Fibroblast of lung (primary cell): ENCODE measurements around the gene ANO6. TPM values are rescaled to one million over a fixed set of nuclear protein-coding genes. Genes with fewer than 3 reads are reported as not detected.

Experiments
- DNase-seq, 2 donors: peaks; one replicate each; pipeline versions ENCODE4 v3.0.0 to v3.0.0-alpha.2; 2010; ENCODE audit warnings: low read depth in 2 of 2
- H2AFZ ChIP-seq: 2 replicates; pipeline ENCODE4 v1.5.1; 2012; ENCODE audit warnings: low read length, control low read depth, inconsistent platforms
- H3K27ac ChIP-seq: 2 replicates; pipeline ENCODE4 v1.5.1; 2011; ENCODE audit warnings: low read length, control low read depth; ENCODE audit not compliant: insufficient read depth
- H3K27me3 ChIP-seq: 2 replicates; pipeline ENCODE4 v1.5.1; 2011; ENCODE audit warnings: mild to moderate bottlenecking, low read length; ENCODE audit not compliant: control insufficient read depth, insufficient read depth
- H3K36me3 ChIP-seq: 2 replicates; pipeline ENCODE4 v1.5.1; 2011; ENCODE audit warnings: low read length; ENCODE audit not compliant: control insufficient read depth, insufficient read depth
- H3K4me1 ChIP-seq: 2 replicates; pipeline ENCODE4 v1.5.1; 2011; ENCODE audit warnings: low read length; ENCODE audit not compliant: control insufficient read depth, insufficient read depth; ENCODE audit errors: extremely low read depth
- H3K4me2 ChIP-seq: 2 replicates; pipeline ENCODE4 v1.5.1; 2011; ENCODE audit warnings: low read length, control low read depth; ENCODE audit not compliant: insufficient read depth; ENCODE audit errors: extremely low read depth
- H3K4me3 ChIP-seq, 4 experiments: fragments of 200-600 bp in 1 of 4; sonication (generic) in 1 of 4; replicated peaks in 1 of 4; 2 replicates each; pipeline ENCODE4 v1.5.1; 2011 to 2016; ENCODE audit warnings: low read length in 4 of 4, low read depth in 3 of 4, mild to moderate bottlenecking in 3 of 4, control low read depth in 2 of 4, inconsistent platforms in 1 of 4, mixed read lengths in 1 of 4; ENCODE audit not compliant: insufficient read depth in 1 of 4; ENCODE audit errors: control extremely low read depth in 1 of 4
- H3K79me2 ChIP-seq: 2 replicates; pipeline ENCODE4 v1.5.1; 2012; ENCODE audit warnings: mild to moderate bottlenecking, low read length, inconsistent platforms; ENCODE audit not compliant: control insufficient read depth, insufficient read depth
- H3K9ac ChIP-seq: 2 replicates; pipeline ENCODE4 v1.5.1; 2011; ENCODE audit warnings: mild to moderate bottlenecking, low read length, control low read depth; ENCODE audit not compliant: insufficient read depth
- H3K9me3 ChIP-seq: 2 replicates; pipeline ENCODE4 v1.5.1; 2012; ENCODE audit warnings: low read depth, low read length; ENCODE audit not compliant: control insufficient read depth, insufficient read depth
- H4K20me1 ChIP-seq: 2 replicates; pipeline ENCODE4 v1.5.1; 2011; ENCODE audit warnings: low read length; ENCODE audit not compliant: control insufficient read depth, insufficient read depth; ENCODE audit errors: extremely low read depth
- CTCF ChIP-seq, 2 donors: IDR thresholded peaks in 1 of 2; conservative IDR thresholded peaks in 1 of 2; 1 replicate in 1 of 2; 2 replicates in 1 of 2; pipeline ENCODE4 v1.5.1; 2011 to 2012; ENCODE audit warnings: low read length in 2 of 2, control low read depth in 1 of 2, inconsistent platforms in 1 of 2, low read depth in 1 of 2, mild to moderate bottlenecking in 1 of 2
- EZH2 ChIP-seq: IDR thresholded peaks from 2 replicates; pipeline ENCODE4 v1.5.1; 2012; ENCODE audit warnings: low read length, control low read depth, mild to moderate bottlenecking; ENCODE audit errors: missing control alignments
- polyA plus RNA-seq, 2 donors: library from polyadenylated mRNA; depleted of rRNA in 1 of 2; stranded (reverse) in 1 of 2; unstranded in 1 of 2; fragments of >200 nt; gene quantifications; 2 replicates each; pipeline ENCODE4 v1.2.1, GENCODE V29; 2011 to 2012; ENCODE audit warnings: missing spikeins in 1 of 2
- total RNA-seq: library from RNA; depleted of rRNA; stranded (reverse); fragments of >200 nt; gene quantifications from 2 replicates; pipeline ENCODE4 v1.2.1, GENCODE V29; 2014

The ANO6 gene
- total and polyA plus RNA-seq, 2 donors (not counting 1 experiment from before 2014, with no cell fraction given), result 59.1 to 69.1 TPM

GRCh38 chr12:45411626-45412025, 195.7 kb downstream of the ANO6 start:
- no peak overlapping the region for H3K4me2 ChIP-seq
- TF ChIP-seq EZH2 (no peak), CTCF (conservative IDR thresholded peaks at IDR 0.05 in 1 of 2, IDR thresholded peaks at IDR 0.05 in 1 of 2; ENCODE audit: low read depth in 1 of 2, low read length in 2 of 2) (no peak)

GRCh38 chr12:45415393-45415817, 199.5 kb downstream of the ANO6 start:
- H3K27ac ChIP-seq, result peak overlapping the region; percentile 79
- DNase-seq, result peak; percentile 98 to 100
- TF ChIP-seq CTCF (conservative IDR thresholded peaks at IDR 0.05 in 1 of 2, IDR thresholded peaks at IDR 0.05 in 1 of 2; ENCODE audit: low read depth in 1 of 2, low read length in 2 of 2), result no peak
- TF ChIP-seq EZH2, result no peak
- H3K4me1 ChIP-seq, result peaks cover 5% of the 10 kb centered on the region
- no peak overlapping the region for H3K4me3 ChIP-seq
- H3K79me2 ChIP-seq, result no peaks in the 10 kb centered on the region
- H3K36me3 ChIP-seq, result peaks cover 12% of the 10 kb centered on the region
- no peaks in the 10 kb centered on the region for H3K27me3 ChIP-seq
- no peak overlapping the region for H3K4me2 ChIP-seq
- H3K9me3 ChIP-seq, result no peaks in the 10 kb centered on the region
- no peaks in the 10 kb centered on the region for H4K20me1 ChIP-seq
- no peak overlapping the region for H2AFZ ChIP-seq
- H3K9ac ChIP-seq, result no peak overlapping the region

More at GRCh38 chr12:45411626-45412025, 195.7 kb downstream of the ANO6 start:
- no peaks in the 10 kb centered on the region for H3K27me3 ChIP-seq
- no peak for DNase-seq
- no peak overlapping the region for H3K27ac ChIP-seq
- H3K36me3 ChIP-seq, result peaks cover 11% of the 10 kb centered on the region
- H3K4me1 ChIP-seq, result peaks cover 5% of the 10 kb centered on the region
- H2AFZ ChIP-seq, result no peak overlapping the region
- H3K4me3 ChIP-seq, result no peak overlapping the region
- no peak overlapping the region for H3K9ac ChIP-seq
- H3K9me3 ChIP-seq, result no peaks in the 10 kb centered on the region
- H4K20me1 ChIP-seq, result no peaks in the 10 kb centered on the region
- H3K79me2 ChIP-seq, result no peaks in the 10 kb centered on the region

- Histone ChIP-seq H4K20me1 (no peaks in the 10 kb centered on the region), H3K4me1 (peaks cover 5% of the 10 kb centered on the region), H3K27me3 (no peaks in the 10 kb centered on the region), H3K27ac (peak overlapping the region; percentile 79), H3K4me2 (no peak overlapping the region), H3K79me2 (no peaks in the 10 kb centered on the region), H3K9ac (no peak overlapping the region), H3K4me3 (no peak overlapping the region), H3K36me3 (peaks cover 12% of the 10 kb centered on the region), H2AFZ (no peak overlapping the region), H3K9me3 (no peaks in the 10 kb centered on the region)
- no peak for TF ChIP-seq CTCF (conservative IDR thresholded peaks at IDR 0.05 in 1 of 2, IDR thresholded peaks at IDR 0.05 in 1 of 2; ENCODE audit: low read depth in 1 of 2, low read length in 2 of 2)
- TF ChIP-seq EZH2, result no peak
- peak in 1 of 2 donors; percentile 5 for DNase-seq
Measured at GRCh38 chr12:45416126-45416525, 200.2 kb downstream of the ANO6 start.
